Measurements from ENCODE around the gene PSMA3.

The PSMA3 gene

DNA sequence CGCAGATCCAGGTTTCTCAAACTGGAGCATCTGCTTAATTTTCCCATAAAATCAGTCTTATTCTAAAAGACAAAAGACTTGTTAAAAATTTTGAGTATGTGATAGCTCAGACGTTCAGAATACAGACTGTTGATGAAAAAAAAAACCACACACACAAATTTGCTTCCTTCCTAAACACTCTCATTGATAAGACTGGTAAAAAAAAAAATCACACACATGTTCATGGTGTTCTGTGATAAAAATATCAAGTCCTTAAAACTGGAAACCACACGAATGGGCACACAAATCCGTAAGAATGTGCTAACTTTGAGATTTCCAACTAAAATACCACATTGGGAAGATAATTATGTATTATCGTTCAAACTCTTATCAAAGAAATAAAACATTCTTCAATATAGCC is 47.0 kb downstream of the PSMA3 start:
- peaks cover 86% of the 10 kb centered on the region for H3K79me2 ChIP-seq (ENCODE audit: low read length)
- H2AFZ ChIP-seq (ENCODE audit: low read length), result no peak overlapping the region
- H3K36me3 ChIP-seq (replicated peaks; ENCODE audit: insufficient read depth, low read length), result no peaks in the 10 kb centered on the region; the same call in 1 of the 2 replicates
- no peak for DNase-seq
- H3K9me2 ChIP-seq (replicated peaks; ENCODE audit: insufficient read depth, low read length), result no peaks in the 10 kb centered on the region
- no peak overlapping the region for H3K27ac ChIP-seq (ENCODE audit: low read length)
- no peaks in the 10 kb centered on the region for H3K27me3 ChIP-seq (replicated peaks; ENCODE audit: insufficient read depth, low read length)
- no peaks in the 10 kb centered on the region for H3K9me3 ChIP-seq (replicated peaks; ENCODE audit: insufficient read depth, low read length)
- no peak overlapping the region for H3K9ac ChIP-seq (ENCODE audit: low read length)
- H3K4me1 ChIP-seq (ENCODE audit: low read length), result no peaks in the 10 kb centered on the region
- H3K4me2 ChIP-seq (ENCODE audit: low read depth, low read length), result no peak overlapping the region
- TF ChIP-seq CTCF (IDR thresholded peaks at IDR 0.05; ENCODE audit: low read length) (no peak), EZH2 (optimal IDR thresholded peaks at IDR 0.05; ENCODE audit: low read depth, low read length) (no peak), EZH2phosphoT487 (IDR thresholded peaks at IDR 0.05; ENCODE audit: low read length) (no peak)
- no peak overlapping the region for H3K4me3 ChIP-seq (ENCODE audit: low read length)
- H3F3A ChIP-seq (ENCODE audit: insufficient read depth, low read length), result no peaks in the 10 kb centered on the region
- no peaks in the 10 kb centered on the region for H4K20me1 ChIP-seq (ENCODE audit: insufficient read depth, low read length)

GRCh38 chr14:58292187-58292586 is 47.5 kb downstream of the PSMA3 start:
- Histone ChIP-seq H3K4me1 (ENCODE audit: low read length) (no peaks in the 10 kb centered on the region), H3K79me2 (ENCODE audit: low read length) (peaks cover 88% of the 10 kb centered on the region), H3K9me3 (replicated peaks; ENCODE audit: insufficient read depth, low read length) (no peaks in the 10 kb centered on the region), H4K20me1 (ENCODE audit: insufficient read depth, low read length) (no peaks in the 10 kb centered on the region), H3K4me3 (ENCODE audit: low read length) (no peak overlapping the region), H3K27ac (ENCODE audit: low read length) (no peak overlapping the region), H3K9me2 (replicated peaks; ENCODE audit: insufficient read depth, low read length) (no peaks in the 10 kb centered on the region), H3K9ac (ENCODE audit: low read length) (no peak overlapping the region), H3K36me3 (replicated peaks; ENCODE audit: insufficient read depth, low read length) (no peaks in the 10 kb centered on the region; the same call in 1 of the 2 replicates), H3F3A (ENCODE audit: insufficient read depth, low read length) (no peaks in the 10 kb centered on the region), H2AFZ (ENCODE audit: low read length) (no peak overlapping the region), H3K4me2 (ENCODE audit: low read depth, low read length) (no peak overlapping the region), H3K27me3 (replicated peaks; ENCODE audit: insufficient read depth, low read length) (no peaks in the 10 kb centered on the region)
- TF ChIP-seq EZH2phosphoT487 (IDR thresholded peaks at IDR 0.05; ENCODE audit: low read length) (no peak), CTCF (IDR thresholded peaks at IDR 0.05; ENCODE audit: low read length) (no peak), EZH2 (optimal IDR thresholded peaks at IDR 0.05; ENCODE audit: low read depth, low read length) (no peak)
- no peak for DNase-seq

DNA sequence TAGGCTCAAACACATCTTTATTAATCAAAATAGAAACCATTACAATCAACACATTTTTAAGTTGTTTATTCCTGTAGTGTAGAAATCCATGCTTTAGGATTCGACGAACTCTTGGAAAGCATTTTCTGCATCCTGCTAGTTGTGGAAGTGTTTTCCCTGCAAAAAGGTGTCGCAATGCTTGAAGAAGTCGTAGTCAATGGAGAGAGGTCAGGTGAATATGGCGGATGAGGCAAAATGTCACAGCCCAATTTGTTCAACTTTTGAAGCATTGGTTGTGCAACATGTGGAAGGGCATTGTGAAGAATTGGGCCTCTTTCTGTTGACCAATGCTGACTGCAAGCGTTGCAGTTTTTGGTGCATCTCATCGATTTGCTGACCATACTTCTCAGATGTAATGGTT is 49.6 kb downstream of the PSMA3 start:
- TF ChIP-seq EZH2phosphoT487 (IDR thresholded peaks at IDR 0.05; ENCODE audit: low read length) (no peak), EZH2 (optimal IDR thresholded peaks at IDR 0.05; ENCODE audit: low read depth, low read length) (no peak), CTCF (IDR thresholded peaks at IDR 0.05; ENCODE audit: low read length) (no peak)
- Histone ChIP-seq H3K4me2 (ENCODE audit: low read depth, low read length) (no peak overlapping the region), H3K9ac (ENCODE audit: low read length) (no peak overlapping the region), H3K9me2 (replicated peaks; ENCODE audit: insufficient read depth, low read length) (no peaks in the 10 kb centered on the region), H3K27ac (ENCODE audit: low read length) (no peak overlapping the region), H3K36me3 (replicated peaks; ENCODE audit: insufficient read depth, low read length) (no peaks in the 10 kb centered on the region; the same call in 1 of the 2 replicates), H3K9me3 (replicated peaks; ENCODE audit: insufficient read depth, low read length) (no peaks in the 10 kb centered on the region), H3K27me3 (replicated peaks; ENCODE audit: insufficient read depth, low read length) (no peaks in the 10 kb centered on the region), H3K4me1 (ENCODE audit: low read length) (no peaks in the 10 kb centered on the region), H4K20me1 (ENCODE audit: insufficient read depth, low read length) (no peaks in the 10 kb centered on the region), H3K4me3 (ENCODE audit: low read length) (no peak overlapping the region), H3K79me2 (ENCODE audit: low read length) (peaks cover 77% of the 10 kb centered on the region), H2AFZ (ENCODE audit: low read length) (no peak overlapping the region), H3F3A (ENCODE audit: insufficient read depth, low read length) (no peaks in the 10 kb centered on the region)
- DNase-seq, result no peak
